IMR-90 (cell line): ENCODE measurements around the gene TMEM130. TPM values are rescaled to one million over a fixed set of nuclear protein-coding genes. Genes with fewer than 3 reads are reported as not detected.

Source experiments
- ATAC-seq: fragments of 200-7000 bp; cut with Tn5 transposase; 2 replicates; pipeline ENCODE4 v1.9.1; 2020; ENCODE audit warnings: low read depth, mild to moderate bottlenecking, moderate library complexity
- BruUV-seq: library from RNA; stranded (reverse); fragments of 400-500 nt; replicated peaks from 2 replicates; lab custom pipeline; 2021; lab: Mats Ljungman, UMichigan
- CTCF ChIA-PET: fragments of 300-600 bp; formaldehyde crosslinking; extraction: SDS; loops from one replicate; lab custom pipeline; 2021; ENCODE audit warnings: antibody characterized with exemption; lab: Yijun Ruan, JAX
- POLR2A ChIA-PET: fragments of 300-600 bp; sonication (Branson Sonifier 250); formaldehyde crosslinking; loops from one replicate; lab custom pipeline; 2022; ENCODE audit warnings: antibody characterized with exemption; ENCODE audit not compliant: unreplicated experiment; lab: Charles Lee
- DNase-seq: peaks from one replicate; pipeline ENCODE4 v3.0.0; 2013
- H2AFZ ChIP-seq: replicated peaks from 2 replicates; pipeline ENCODE3; 2013; ENCODE audit warnings: low read length, mild to moderate bottlenecking; ENCODE audit not compliant: poor library complexity
- H2AK5ac ChIP-seq: 2 replicates; pipeline ENCODE4 v1.6.1; 2013; ENCODE audit warnings: low read depth, low read length, inconsistent platforms
- H2AK9ac ChIP-seq: replicated peaks from 2 replicates; pipeline ENCODE3; 2013; ENCODE audit warnings: mild to moderate bottlenecking, low read depth, low read length, moderate library complexity; ENCODE audit not compliant: poor library complexity
- H2BK120ac ChIP-seq: 2 replicates; pipeline ENCODE4 v1.6.1; 2013; ENCODE audit warnings: low read depth, low read length, inconsistent platforms
- H2BK15ac ChIP-seq: 3 replicates; pipeline ENCODE4 v1.6.1; 2013; ENCODE audit warnings: low read depth, low read length, inconsistent platforms
- H2BK20ac ChIP-seq: 2 replicates; pipeline ENCODE4 v1.6.1; 2013; ENCODE audit warnings: low read depth, mild to moderate bottlenecking, inconsistent platforms, low read length, moderate library complexity
- H2BK5ac ChIP-seq: 2 replicates; pipeline ENCODE4 v1.6.1; 2013; ENCODE audit warnings: mild to moderate bottlenecking, low read depth, low read length, inconsistent platforms; ENCODE audit not compliant: poor library complexity, severe bottlenecking
- H3K14ac ChIP-seq: replicated peaks from 2 replicates; pipeline ENCODE4 v1.6.1; 2013; ENCODE audit warnings: low read depth, low read length, inconsistent platforms
- H3K18ac ChIP-seq: 2 replicates; pipeline ENCODE4 v1.6.1; 2013; ENCODE audit warnings: low read depth, low read length, control low read depth
- H3K23ac ChIP-seq: 2 replicates; pipeline ENCODE4 v1.6.1; 2013; ENCODE audit warnings: low read depth, low read length, inconsistent platforms
- H3K27ac ChIP-seq: 2 replicates; pipeline ENCODE4 v1.5.1; 2013; ENCODE audit warnings: mild to moderate bottlenecking, control low read depth, low read length; ENCODE audit not compliant: insufficient read depth
- H3K27me3 ChIP-seq: 2 replicates; pipeline ENCODE4 v1.6.1; 2013; ENCODE audit warnings: low read length; ENCODE audit not compliant: control insufficient read depth, insufficient read depth
- H3K36me3 ChIP-seq: 2 replicates; pipeline ENCODE4 v1.6.1; 2013; ENCODE audit warnings: low read length, mixed read lengths; ENCODE audit not compliant: control insufficient read depth, insufficient read depth
- H3K4ac ChIP-seq: 2 replicates; pipeline ENCODE4 v1.6.1; 2013; ENCODE audit warnings: low read depth, low read length, inconsistent platforms
- H3K4me1 ChIP-seq: 2 replicates; pipeline ENCODE4 v1.6.1; 2013; ENCODE audit warnings: low read length, mixed read lengths; ENCODE audit not compliant: control insufficient read depth, insufficient read depth
- H3K4me2 ChIP-seq: 2 replicates; pipeline ENCODE4 v1.6.1; 2013; ENCODE audit warnings: low read depth, mild to moderate bottlenecking, control low read depth, low read length, moderate library complexity
- H3K4me3 ChIP-seq: 2 replicates; pipeline ENCODE4 v1.5.1; 2013; ENCODE audit warnings: low read depth, mild to moderate bottlenecking, control low read depth, low read length, moderate library complexity; ENCODE audit not compliant: insufficient read depth
- H3K56ac ChIP-seq: 2 replicates; pipeline ENCODE4 v1.6.1; 2013; ENCODE audit warnings: low read length, inconsistent platforms; ENCODE audit not compliant: insufficient read depth; ENCODE audit errors: extremely low read depth
- H3K79me1 ChIP-seq, 2 experiments: 2 replicates each; pipeline ENCODE4 v1.6.1; 2013; ENCODE audit warnings: low read length in 2 of 2, inconsistent platforms in 1 of 2, low read depth in 1 of 2
- H3K9ac ChIP-seq: 2 replicates; pipeline ENCODE4 v1.6.1; 2013; ENCODE audit warnings: low read depth, low read length, control low read depth
- H3K9me1 ChIP-seq: 2 replicates; pipeline ENCODE4 v1.6.1; 2013; ENCODE audit warnings: low read length, inconsistent platforms; ENCODE audit not compliant: insufficient read depth
- H3K9me3 ChIP-seq: 2 replicates; pipeline ENCODE4 v1.6.1; 2013; ENCODE audit warnings: low read length; ENCODE audit not compliant: control insufficient read depth, insufficient read depth
- H4K20me1 ChIP-seq: 2 replicates; pipeline ENCODE4 v1.6.1; 2013; ENCODE audit warnings: low read length, inconsistent platforms; ENCODE audit not compliant: insufficient read depth
- H4K5ac ChIP-seq: 2 replicates; pipeline ENCODE4 v1.6.1; 2013; ENCODE audit warnings: mild to moderate bottlenecking, low read depth, low read length, control low read depth
- H4K8ac ChIP-seq, 2 experiments: 2 replicates each; pipeline ENCODE4 v1.6.1; 2013; ENCODE audit warnings: low read depth in 2 of 2, low read length in 2 of 2, control low read depth in 1 of 2, inconsistent platforms in 1 of 2
- H4K91ac ChIP-seq: 2 replicates; pipeline ENCODE4 v1.6.1; 2013; ENCODE audit warnings: low read depth, low read length, inconsistent platforms; ENCODE audit not compliant: insufficient read depth
- BHLHE40 ChIP-seq: fragments of 150-350 bp; IDR thresholded peaks from 2 replicates; pipeline ENCODE4 v1.6.1; 2016; ENCODE audit warnings: mild to moderate bottlenecking, low read depth, low read length
- CHD1 ChIP-seq: IDR thresholded peaks from 2 replicates; pipeline ENCODE4 v1.6.1; 2012; ENCODE audit warnings: low read depth, low read length, improper control_type of control experiment
- MXI1 ChIP-seq: IDR thresholded peaks from 2 replicates; pipeline ENCODE4 v1.6.1; 2012; ENCODE audit warnings: low read depth, mild to moderate bottlenecking, low read length, moderate library complexity, borderline replicate concordance
- NFE2L2 ChIP-seq: fragments of 150-350 bp; IDR thresholded peaks from 2 replicates; pipeline ENCODE4 v1.6.1; 2016; ENCODE audit warnings: low read depth, mild to moderate bottlenecking, low read length
- RFX5 ChIP-seq: IDR thresholded peaks from 2 replicates; pipeline ENCODE4 v1.8.0; 2012; ENCODE audit warnings: low read depth, mild to moderate bottlenecking, low read length, moderate library complexity
- WGBS, 2 experiments: methylation state at CpG; one replicate each; pipeline versions ENCODE4 v1.1.5 to v1.1.7; 2013; ENCODE audit warnings: missing lambda C conversion rate in 2 of 2; ENCODE audit not compliant: insufficient read length in 1 of 2; ENCODE audit errors: extremely low coverage in 2 of 2; 5-methylcytosine and 5-hydroxymethylcytosine counted together
- dilution Hi-C: fragments of 300-500 bp; cut with HindIII; formaldehyde crosslinking; loops from one replicate; pipeline ENCODE4 v1.14.3; 2018; ENCODE audit warnings: low sequenced_read_pairs; ENCODE audit not compliant: unreplicated experiment
- in situ Hi-C: fragments of 300-500 bp; cut with MboI; formaldehyde crosslinking; loops from 3 replicates; pipeline ENCODE4 v1.14.3; 2019; ENCODE audit warnings: low sequenced_read_pairs, inconsistent platforms, mixed read lengths
- intact Hi-C: fragments of 100-400 bp; cut with micrococcal nuclease; formaldehyde crosslinking; loops from 2 replicates; pipeline ENCODE4 v1.10.0; 2022
- polyA plus RNA-seq, 3 experiments: library from polyadenylated mRNA; depleted of rRNA; stranded (reverse); fragments of >200 nt; gene quantifications; 2 replicates each; pipeline ENCODE4 v1.2.3, GENCODE V29; 2012; ENCODE audit warnings: low replicate concordance in 1 of 3
- total RNA-seq: library from RNA; depleted of rRNA; stranded (reverse); fragments of >200 nt; gene quantifications from 2 replicates; pipeline ENCODE4 v1.2.3, GENCODE V29; 2012
- TF ChIP-seq, protein P1 (sequence below): conservative IDR thresholded peaks from 2 replicates; pipeline ENCODE4 v1.5.1; 2012; ENCODE audit warnings: mild to moderate bottlenecking, low read depth, low read length, improper control_type of control experiment
- TF ChIP-seq, protein P2 (sequence below): fragments of 150-350 bp; IDR thresholded peaks from 2 replicates; pipeline ENCODE4 v1.6.1; 2016; ENCODE audit warnings: low read depth, mild to moderate bottlenecking, low read length, moderate library complexity, borderline replicate concordance

Gene TMEM130
- total and polyA plus RNA-seq, 2 of the 4 experiments (the other 2 are of a cell fraction): 1.1 to 14.8 TPM

DNA sequence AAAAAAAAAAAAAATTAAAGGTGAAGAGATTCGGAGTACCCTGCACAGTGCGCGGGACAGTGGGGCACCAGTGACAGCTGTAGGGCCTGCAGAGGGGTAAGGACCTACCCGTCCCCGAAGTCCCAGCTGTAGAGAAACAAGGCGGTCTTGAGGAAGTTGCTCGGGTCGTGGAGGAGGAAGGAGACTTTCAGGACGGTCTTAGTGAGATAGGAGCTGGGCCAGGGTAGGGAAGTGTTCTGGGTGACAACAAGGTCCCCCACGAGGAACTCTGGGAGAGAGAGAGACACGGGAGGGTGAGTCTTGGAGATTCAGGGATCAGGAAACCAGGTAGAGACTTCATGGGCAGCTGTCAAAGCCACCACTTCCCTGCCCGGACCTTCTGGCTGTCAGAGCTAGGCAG lies 9.7 kb downstream of the TMEM130 start:
- no peak for DNase-seq
- H3K18ac ChIP-seq: no peak overlapping the region
- H2BK20ac ChIP-seq: no peak overlapping the region
- dilution Hi-C loops (no loop called here), in situ Hi-C loops (no loop called here), intact Hi-C loops (no loop called here)
- no peak overlapping the region for H2BK120ac ChIP-seq
- ATAC-seq: no peak
- H4K20me1 ChIP-seq: no peaks in the 10 kb centered on the region
- no peak overlapping the region for H4K91ac ChIP-seq
- ChIA-PET POLR2A (no interaction called here), CTCF (no interaction called here)
- TF ChIP-seq MXI1 (no peak), BHLHE40 (no peak), RFX5 (no peak), CHD1 (no peak), NFE2L2 (no peak)
- TF ChIP-seq, protein P1, sequence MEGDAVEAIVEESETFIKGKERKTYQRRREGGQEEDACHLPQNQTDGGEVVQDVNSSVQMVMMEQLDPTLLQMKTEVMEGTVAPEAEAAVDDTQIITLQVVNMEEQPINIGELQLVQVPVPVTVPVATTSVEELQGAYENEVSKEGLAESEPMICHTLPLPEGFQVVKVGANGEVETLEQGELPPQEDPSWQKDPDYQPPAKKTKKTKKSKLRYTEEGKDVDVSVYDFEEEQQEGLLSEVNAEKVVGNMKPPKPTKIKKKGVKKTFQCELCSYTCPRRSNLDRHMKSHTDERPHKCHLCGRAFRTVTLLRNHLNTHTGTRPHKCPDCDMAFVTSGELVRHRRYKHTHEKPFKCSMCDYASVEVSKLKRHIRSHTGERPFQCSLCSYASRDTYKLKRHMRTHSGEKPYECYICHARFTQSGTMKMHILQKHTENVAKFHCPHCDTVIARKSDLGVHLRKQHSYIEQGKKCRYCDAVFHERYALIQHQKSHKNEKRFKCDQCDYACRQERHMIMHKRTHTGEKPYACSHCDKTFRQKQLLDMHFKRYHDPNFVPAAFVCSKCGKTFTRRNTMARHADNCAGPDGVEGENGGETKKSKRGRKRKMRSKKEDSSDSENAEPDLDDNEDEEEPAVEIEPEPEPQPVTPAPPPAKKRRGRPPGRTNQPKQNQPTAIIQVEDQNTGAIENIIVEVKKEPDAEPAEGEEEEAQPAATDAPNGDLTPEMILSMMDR: no peak
- TF ChIP-seq, protein P2, sequence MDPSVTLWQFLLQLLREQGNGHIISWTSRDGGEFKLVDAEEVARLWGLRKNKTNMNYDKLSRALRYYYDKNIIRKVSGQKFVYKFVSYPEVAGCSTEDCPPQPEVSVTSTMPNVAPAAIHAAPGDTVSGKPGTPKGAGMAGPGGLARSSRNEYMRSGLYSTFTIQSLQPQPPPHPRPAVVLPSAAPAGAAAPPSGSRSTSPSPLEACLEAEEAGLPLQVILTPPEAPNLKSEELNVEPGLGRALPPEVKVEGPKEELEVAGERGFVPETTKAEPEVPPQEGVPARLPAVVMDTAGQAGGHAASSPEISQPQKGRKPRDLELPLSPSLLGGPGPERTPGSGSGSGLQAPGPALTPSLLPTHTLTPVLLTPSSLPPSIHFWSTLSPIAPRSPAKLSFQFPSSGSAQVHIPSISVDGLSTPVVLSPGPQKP: no peak
- H2AK5ac ChIP-seq: no peak overlapping the region; the same call in 1 of the 2 replicates
- WGBS, 2 experiments: 64% methylated on average over 6 of the region's 12 CpGs; no CpG with 5 or more reads in 1 of the 2 experiments
- no peak overlapping the region for H3K4me2 ChIP-seq
- H4K8ac ChIP-seq: no peak overlapping the region
- no peak overlapping the region for H3K4me3 ChIP-seq
- H4K5ac ChIP-seq: no peak overlapping the region
- H3K9me3 ChIP-seq: no peaks in the 10 kb centered on the region
- no peak overlapping the region for H3K14ac ChIP-seq
- peaks cover 0 to 3% of the 10 kb centered on the region in 2 experiments; a peak in 1 of 4 replicates for H3K79me1 ChIP-seq
- H3K36me3 ChIP-seq: no peaks in the 10 kb centered on the region
- no peak overlapping the region for H3K4ac ChIP-seq
- no peak overlapping the region for H3K23ac ChIP-seq
- BruUV-seq: no TSS peak
- no peak overlapping the region for H2BK5ac ChIP-seq
- H3K4me1 ChIP-seq: peaks cover 2% of the 10 kb centered on the region
- no peak overlapping the region for H3K56ac ChIP-seq
- H2BK15ac ChIP-seq: no peak overlapping the region
- H3K9me1 ChIP-seq: peaks cover 6% of the 10 kb centered on the region
- no peak overlapping the region for H2AFZ ChIP-seq
- no peak overlapping the region for H3K9ac ChIP-seq
- no peaks in the 10 kb centered on the region for H3K27me3 ChIP-seq
- no peak overlapping the region for H2AK9ac ChIP-seq
- H3K27ac ChIP-seq: no peak overlapping the region
